B cell (primary cell): ENCODE data around the gene RAB11B.

Source experiments
- EZH2 ChIP-seq: IDR thresholded peaks from 2 replicates; pipeline ENCODE4 v1.6.1; 2012; ENCODE audit warnings: borderline replicate concordance, low read depth, mild to moderate bottlenecking, moderate library complexity, low read length; ENCODE audit not compliant: insufficient read depth, poor library complexity, severe bottlenecking
- TF ChIP-seq, protein P1 (sequence below): fragments of 200-600 bp; IDR thresholded peaks from one replicate; pipeline ENCODE4 v1.8.0; 2022; ENCODE audit warnings: antibody characterized with exemption, mild to moderate bottlenecking

DNA sequence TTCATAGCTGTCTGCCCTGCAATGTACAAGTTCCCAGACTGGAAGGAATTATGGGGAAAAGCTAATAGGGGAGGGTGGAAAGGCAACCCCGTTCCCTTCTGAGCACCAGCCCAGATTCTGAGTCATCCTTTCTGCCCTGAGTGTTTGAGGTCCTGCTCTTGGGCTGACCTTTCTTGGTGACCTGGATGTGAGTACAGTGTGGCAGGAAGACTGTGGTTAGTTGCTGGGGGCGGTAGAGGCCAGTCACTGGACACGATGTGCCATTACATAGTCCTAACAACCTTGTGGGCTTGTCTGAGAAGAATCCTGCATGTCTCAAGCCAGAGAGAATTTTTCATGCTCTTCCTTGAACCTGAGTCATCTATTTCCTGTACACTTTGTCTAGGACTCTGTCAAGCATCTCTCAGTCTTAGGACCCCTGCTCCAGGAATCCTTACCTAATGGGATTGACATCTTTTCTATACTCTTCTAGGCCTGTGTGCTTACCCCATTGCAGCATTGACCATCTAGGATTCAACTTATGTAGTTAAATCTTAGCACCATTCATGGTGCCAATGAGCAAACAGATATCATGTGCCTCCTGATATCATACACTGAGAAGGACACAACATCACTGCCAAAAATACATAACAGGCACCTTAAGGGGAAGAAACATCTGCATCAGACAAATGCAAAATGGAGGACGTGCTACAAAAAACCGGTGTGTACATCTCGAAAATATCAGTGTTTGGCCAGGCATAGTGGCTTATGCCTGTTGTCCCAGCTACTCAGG is 34.3 kb upstream of the RAB11B start:
- TF ChIP-seq EZH2: no peak
- TF ChIP-seq, protein P1, sequence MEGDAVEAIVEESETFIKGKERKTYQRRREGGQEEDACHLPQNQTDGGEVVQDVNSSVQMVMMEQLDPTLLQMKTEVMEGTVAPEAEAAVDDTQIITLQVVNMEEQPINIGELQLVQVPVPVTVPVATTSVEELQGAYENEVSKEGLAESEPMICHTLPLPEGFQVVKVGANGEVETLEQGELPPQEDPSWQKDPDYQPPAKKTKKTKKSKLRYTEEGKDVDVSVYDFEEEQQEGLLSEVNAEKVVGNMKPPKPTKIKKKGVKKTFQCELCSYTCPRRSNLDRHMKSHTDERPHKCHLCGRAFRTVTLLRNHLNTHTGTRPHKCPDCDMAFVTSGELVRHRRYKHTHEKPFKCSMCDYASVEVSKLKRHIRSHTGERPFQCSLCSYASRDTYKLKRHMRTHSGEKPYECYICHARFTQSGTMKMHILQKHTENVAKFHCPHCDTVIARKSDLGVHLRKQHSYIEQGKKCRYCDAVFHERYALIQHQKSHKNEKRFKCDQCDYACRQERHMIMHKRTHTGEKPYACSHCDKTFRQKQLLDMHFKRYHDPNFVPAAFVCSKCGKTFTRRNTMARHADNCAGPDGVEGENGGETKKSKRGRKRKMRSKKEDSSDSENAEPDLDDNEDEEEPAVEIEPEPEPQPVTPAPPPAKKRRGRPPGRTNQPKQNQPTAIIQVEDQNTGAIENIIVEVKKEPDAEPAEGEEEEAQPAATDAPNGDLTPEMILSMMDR: no peak
